Activated CD8-positive, alpha-beta T cell treated with anti-CD3 and anti-CD28 coated beads, Interleukin-2, amount 10 ng/mL, durations not matched to agents 7 days and 5 days (primary cell): Measurements from ENCODE around the gene TMEM168. TPM values are rescaled to one million over a fixed set of nuclear protein-coding genes. Genes with fewer than 3 reads are reported as not detected.
"Not testable (repeated sequence)": the region's sequence is repeated elsewhere in the genome, so short reads cannot be mapped to it uniquely, and the experiment has no call there.

Experiments
- ATAC-seq: fragments of 150-1000 bp; cut with Tn5 transposase; one replicate; pipeline ENCODE4 v1.10.0; 2021; ENCODE audit warnings: moderate library complexity
- CTCF ChIA-PET: fragments of 350-600 bp; sonication (Branson Sonifier 250); formaldehyde crosslinking; loops from one replicate; lab custom pipeline; 2021; ENCODE audit warnings: antibody characterized with exemption; lab: Charles Lee
- POLR2A ChIA-PET: fragments of 350-600 bp; sonication (Branson Sonifier 250); formaldehyde crosslinking; loops from one replicate; lab custom pipeline; 2021; ENCODE audit warnings: antibody characterized with exemption; lab: Charles Lee
- DNase-seq: peaks from one replicate; pipeline ENCODE4 v3.0.0-alpha.2; 2020
- H3K27ac Mint-ChIP-seq: one replicate; pipeline ENCODE4 v1.8.0; 2021; ENCODE audit warnings: mild to moderate bottlenecking, mixed read lengths
- H3K27me3 Mint-ChIP-seq: one replicate; pipeline ENCODE4 v1.8.0; 2021; ENCODE audit warnings: low read depth, mixed read lengths
- H3K36me3 Mint-ChIP-seq: one replicate; pipeline ENCODE4 v1.8.0; 2021; ENCODE audit warnings: low read depth, mixed read lengths
- H3K4me1 Mint-ChIP-seq: one replicate; pipeline ENCODE4 v1.8.0; 2021; ENCODE audit warnings: low read depth, mixed read lengths
- H3K4me3 Mint-ChIP-seq: one replicate; pipeline ENCODE4 v1.8.0; 2021; ENCODE audit warnings: mild to moderate bottlenecking, mixed read lengths
- H3K9me3 Mint-ChIP-seq: one replicate; pipeline ENCODE4 v1.8.0; 2022; ENCODE audit warnings: mixed read lengths; ENCODE audit not compliant: insufficient read depth
- total RNA-seq, 2 experiments: library from RNA; stranded (reverse); gene quantifications; one replicate each; pipeline ENCODE4 v1.2.3, GENCODE V29; 2021

TMEM168 gene
- total RNA-seq, 2 experiments from 2014 or later = 11.7 to 13.3 TPM

GRCh38 chr7:112745635-112746034 lies 44.6 kb downstream of the TMEM168 start:
- ChIA-PET CTCF (interaction anchor here (1.4 kb wide), 1 partner anchor 17 kb away, joined by 4 read pairs; no protein-coding TSS in a partner anchor), POLR2A (no interaction called here)
- H3K27me3 Mint-ChIP-seq = peaks cover 6% of the 10 kb centered on the region
- no peaks in the 10 kb centered on the region for H3K36me3 Mint-ChIP-seq
- DNase-seq (no peak), ATAC-seq (no peak)
- no peaks in the 10 kb centered on the region for H3K9me3 Mint-ChIP-seq
- H3K27ac Mint-ChIP-seq = no peak overlapping the region
- H3K4me1 Mint-ChIP-seq = no peaks in the 10 kb centered on the region
- no peak overlapping the region for H3K4me3 Mint-ChIP-seq

GRCh38 chr7:112744818-112745217 lies 45.4 kb downstream of the TMEM168 start:
- no peaks in the 10 kb centered on the region for H3K36me3 Mint-ChIP-seq
- no peak overlapping the region for H3K4me3 Mint-ChIP-seq
- DNase-seq = no peak
- ChIA-PET CTCF (interaction anchor here (1.4 kb wide), 1 partner anchor 18 kb away, joined by 4 read pairs; no protein-coding TSS in a partner anchor), POLR2A (no interaction called here)
- no peaks in the 10 kb centered on the region for H3K27me3 Mint-ChIP-seq
- H3K4me1 Mint-ChIP-seq = no peaks in the 10 kb centered on the region
- no peaks in the 10 kb centered on the region for H3K9me3 Mint-ChIP-seq
- no peak for ATAC-seq
- no peak overlapping the region for H3K27ac Mint-ChIP-seq

GRCh38 chr7:112743811-112744210 lies 46.4 kb downstream of the TMEM168 start:
- ATAC-seq = no peak
- Mint-ChIP-seq H3K27me3 (no peaks in the 10 kb centered on the region), H3K4me3 (no peak overlapping the region), H3K4me1 (no peaks in the 10 kb centered on the region), H3K36me3 (no peaks in the 10 kb centered on the region), H3K9me3 (no peaks in the 10 kb centered on the region), H3K27ac (no peak overlapping the region)
- no peak for DNase-seq
- ChIA-PET CTCF (no interaction called here), POLR2A (no interaction called here)

GRCh38 chr7:112740667-112741066 lies 49.5 kb downstream of the TMEM168 start:
- no peaks in the 10 kb centered on the region for H3K9me3 Mint-ChIP-seq
- H3K27ac Mint-ChIP-seq = no peak overlapping the region
- ChIA-PET CTCF (no interaction called here), POLR2A (no interaction called here)
- H3K36me3 Mint-ChIP-seq = no peaks in the 10 kb centered on the region
- H3K4me3 Mint-ChIP-seq = no peak overlapping the region
- H3K27me3 Mint-ChIP-seq = no peaks in the 10 kb centered on the region
- no peak for DNase-seq
- H3K4me1 Mint-ChIP-seq = no peaks in the 10 kb centered on the region
- no peak for ATAC-seq

- no peak overlapping the region for H3K4me3 Mint-ChIP-seq
- DNase-seq = no peak
- H3K4me1 Mint-ChIP-seq = no peaks in the 10 kb centered on the region
- ChIA-PET CTCF (no interaction called here), POLR2A (no interaction called here)
- H3K27ac Mint-ChIP-seq = no peak overlapping the region
- no peaks in the 10 kb centered on the region for H3K27me3 Mint-ChIP-seq
- ATAC-seq = no peak
- no peaks in the 10 kb centered on the region for H3K36me3 Mint-ChIP-seq
- peaks cover 4% of the 10 kb centered on the region for H3K9me3 Mint-ChIP-seq
These were observed 50.6 kb downstream of the TMEM168 start for GRCh38 chr7:112739436-112740180.

GRCh38 chr7:112735261-112735660 lies 54.9 kb downstream of the TMEM168 start:
- no peaks in the 10 kb centered on the region for H3K36me3 Mint-ChIP-seq
- H3K4me3 Mint-ChIP-seq = no peak overlapping the region
- no peaks in the 10 kb centered on the region for H3K4me1 Mint-ChIP-seq
- DNase-seq = no peak
- no peak overlapping the region for H3K27ac Mint-ChIP-seq
- ChIA-PET CTCF (no interaction called here), POLR2A (no interaction called here)
- no peak for ATAC-seq
- H3K9me3 Mint-ChIP-seq = peaks cover 13% of the 10 kb centered on the region
- H3K27me3 Mint-ChIP-seq = no peaks in the 10 kb centered on the region

GRCh38 chr7:112731324-112731723 lies 58.9 kb downstream of the TMEM168 start:
- H3K27ac Mint-ChIP-seq, ATAC-seq, CTCF ChIA-PET: not testable (repeated sequence)

GRCh38 chr7:112726076-112726475 lies 64.1 kb downstream of the TMEM168 start:
- Mint-ChIP-seq H3K36me3 (no peaks in the 10 kb centered on the region), H3K4me3 (no peak overlapping the region), H3K9me3 (peaks cover 4% of the 10 kb centered on the region), H3K27ac (no peak overlapping the region), H3K4me1 (no peaks in the 10 kb centered on the region), H3K27me3 (peaks cover 11% of the 10 kb centered on the region)
- ChIA-PET CTCF (no interaction called here), POLR2A (no interaction called here)
- no peak for DNase-seq
- ATAC-seq = no peak

More at GRCh38 chr7:112731324-112731723, 58.9 kb downstream of the TMEM168 start:
- POLR2A ChIA-PET, H3K4me1 Mint-ChIP-seq, H3K36me3 Mint-ChIP-seq, DNase-seq, H3K4me3 Mint-ChIP-seq, H3K27me3 Mint-ChIP-seq: not testable (repeated sequence)
- peaks cover 18% of the 10 kb centered on the region for H3K9me3 Mint-ChIP-seq

- H3K4me1 Mint-ChIP-seq = no peaks in the 10 kb centered on the region
- POLR2A ChIA-PET = no interaction called here
- CTCF ChIA-PET = no interaction called here
- no peak for ATAC-seq
- peaks cover 3% of the 10 kb centered on the region for H3K9me3 Mint-ChIP-seq
- no peak overlapping the region for H3K27ac Mint-ChIP-seq
- no peak overlapping the region for H3K4me3 Mint-ChIP-seq
- H3K27me3 Mint-ChIP-seq = peaks cover 11% of the 10 kb centered on the region
- no peaks in the 10 kb centered on the region for H3K36me3 Mint-ChIP-seq
- DNase-seq = no peak
These were observed 66.8 kb downstream of the TMEM168 start for GRCh38 chr7:112723416-112723815.

GRCh38 chr7:112721366-112721765 lies 68.8 kb downstream of the TMEM168 start:
- POLR2A ChIA-PET = no interaction called here
- H3K27ac Mint-ChIP-seq = no peak overlapping the region

GRCh38 chr7:112715525-112715924 lies 74.7 kb downstream of the TMEM168 start:
- ChIA-PET POLR2A (no interaction called here), CTCF (no interaction called here)
- no peak for DNase-seq
- Mint-ChIP-seq H3K36me3 (no peaks in the 10 kb centered on the region), H3K4me1 (no peaks in the 10 kb centered on the region), H3K9me3 (no peaks in the 10 kb centered on the region), H3K27ac (no peak overlapping the region), H3K27me3 (no peaks in the 10 kb centered on the region), H3K4me3 (no peak overlapping the region)
- ATAC-seq = no peak

More at GRCh38 chr7:112721366-112721765, 68.8 kb downstream of the TMEM168 start:
- ATAC-seq = no peak
- CTCF ChIA-PET = no interaction called here
- peaks cover 11% of the 10 kb centered on the region for H3K27me3 Mint-ChIP-seq
- no peak overlapping the region for H3K4me3 Mint-ChIP-seq
- no peaks in the 10 kb centered on the region for H3K4me1 Mint-ChIP-seq
- H3K36me3 Mint-ChIP-seq = no peaks in the 10 kb centered on the region
- DNase-seq = no peak
- no peaks in the 10 kb centered on the region for H3K9me3 Mint-ChIP-seq

GRCh38 chr7:112714917-112715316 lies 75.3 kb downstream of the TMEM168 start:
- ChIA-PET CTCF (no interaction called here), POLR2A (no interaction called here)
- H3K36me3 Mint-ChIP-seq = no peaks in the 10 kb centered on the region
- H3K4me1 Mint-ChIP-seq = no peaks in the 10 kb centered on the region
- no peak for DNase-seq
- no peak for ATAC-seq
- H3K27ac Mint-ChIP-seq = no peak overlapping the region
- no peaks in the 10 kb centered on the region for H3K27me3 Mint-ChIP-seq
- H3K4me3 Mint-ChIP-seq = no peak overlapping the region
- H3K9me3 Mint-ChIP-seq = no peaks in the 10 kb centered on the region
